ENCODE measurements around the gene ATG14.

- TF ChIP-seq POLR2AphosphoS5 (IDR thresholded peaks at IDR 0.05; ENCODE audit: borderline replicate concordance, low read depth, low read length): no peak
- no peak for TF ChIP-seq EZH2 (IDR thresholded peaks at IDR 0.05)
- TF ChIP-seq FOXP2 (optimal IDR thresholded peaks at IDR 0.05; ENCODE audit: control extremely low read depth, extremely low read length, insufficient read depth): no peak
These were observed 59.4 kb downstream of the ATG14 start for GRCh38 chr14:55352201-55352600.
